ENCODE results near the gene CFL1.
A peak's percentile ranks its signal among the peaks of the same experiment; 100 is the strongest.
"Not testable (repeated sequence)": the region's sequence is repeated elsewhere in the genome, so short reads cannot be mapped to it uniquely, and the experiment has no call there.

Gene CFL1

GRCh38 chr11:65892661-65893317, 34.8 kb upstream of the CFL1 start:
- peak overlapping the region; percentile 87 for H3K27ac Mint-ChIP-seq
- H3K27me3 Mint-ChIP-seq = no peaks in the 10 kb centered on the region
- peak overlapping the region; percentile 89 for H3K4me3 Mint-ChIP-seq
- peaks cover 60% of the 10 kb centered on the region for H3K4me1 Mint-ChIP-seq (ENCODE audit: low read depth)
- H3K36me3 Mint-ChIP-seq = peaks cover 6% of the 10 kb centered on the region
- H3K9me3 Mint-ChIP-seq (ENCODE audit: low read depth) = no peaks in the 10 kb centered on the region

- not testable (repeated sequence) for H3K9me3 Mint-ChIP-seq (ENCODE audit: low read depth); H3K36me3 Mint-ChIP-seq; H3K27me3 Mint-ChIP-seq
- Mint-ChIP-seq H3K27ac (peak overlapping the region; percentile 87), H3K4me3 (peak overlapping the region; percentile 89), H3K4me1 (ENCODE audit: low read depth) (peaks cover 56% of the 10 kb centered on the region)
Measured at GRCh38 chr11:65892137-65892540, 34.2 kb upstream of the CFL1 start.

GRCh38 chr11:65891219-65892136, 33.5 kb upstream of the CFL1 start:
- Mint-ChIP-seq H3K27ac (peak overlapping the region; percentile 87), H3K9me3 (ENCODE audit: low read depth) (no peaks in the 10 kb centered on the region), H3K36me3 (peaks cover 6% of the 10 kb centered on the region), H3K27me3 (no peaks in the 10 kb centered on the region), H3K4me1 (ENCODE audit: low read depth) (peaks cover 59% of the 10 kb centered on the region), H3K4me3 (peak overlapping the region; percentile 89)

- Mint-ChIP-seq H3K27ac (peak within 1 kb of the TSS; percentile 95), H3K4me3 (peak within 1 kb of the TSS; percentile 97), H3K4me1 (ENCODE audit: low read depth) (peaks cover 52% of the 10 kb centered on the region), H3K27me3 (no peaks in the 10 kb centered on the region), H3K36me3 (peaks cover 6% of the 10 kb centered on the region), H3K9me3 (ENCODE audit: low read depth) (no peaks in the 10 kb centered on the region)
Measured at GRCh38 chr11:65890324-65891218, 32.6 kb upstream of the CFL1 start, which contains the start of gene CCDC85B. Gene CCDC85B, plus strand, starts transcription at chr11:65890673. Its CDS starts 111 bp downstream, at chr11:65890784.

- peaks cover 6% of the 10 kb centered on the region for H3K36me3 Mint-ChIP-seq
- peaks cover 48% of the 10 kb centered on the region for H3K4me1 Mint-ChIP-seq (ENCODE audit: low read depth)
- peak within 1 kb of the TSS; percentile 95 for H3K27ac Mint-ChIP-seq
- H3K27me3 Mint-ChIP-seq = no peaks in the 10 kb centered on the region
- no peaks in the 10 kb centered on the region for H3K9me3 Mint-ChIP-seq (ENCODE audit: low read depth)
- peak within 1 kb of the TSS; percentile 97 for H3K4me3 Mint-ChIP-seq
Measured at GRCh38 chr11:65888163-65888814, 30.3 kb upstream of the CFL1 start, which contains the start of gene FIBP. Gene FIBP, minus strand, starts transcription at chr11:65888471. Its CDS starts 53 bp downstream, at chr11:65888418.

DNA sequence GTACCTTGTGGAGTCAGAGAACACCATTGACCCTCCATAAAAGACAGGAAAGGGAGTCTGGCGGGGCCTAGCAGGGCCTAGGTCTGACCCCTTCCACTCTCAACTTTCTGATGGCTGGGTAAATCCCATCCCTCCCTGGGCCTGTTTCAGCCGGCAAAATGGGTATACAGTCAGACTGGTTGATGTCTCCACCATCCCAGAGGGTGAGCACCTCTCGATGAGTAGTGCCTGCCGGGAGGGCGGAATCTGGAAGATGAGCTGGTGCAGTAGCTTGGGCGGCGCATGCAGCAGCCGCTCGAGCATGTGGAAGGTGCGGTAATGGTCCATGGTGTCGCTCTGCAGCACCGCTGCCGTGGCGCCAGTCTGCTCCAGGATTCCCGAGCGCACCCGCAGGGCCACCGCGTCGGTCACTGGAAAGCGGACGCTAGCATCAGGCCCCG, 29.8 kb upstream of the CFL1 start:
- Mint-ChIP-seq H3K36me3 (peaks cover 6% of the 10 kb centered on the region), H3K4me1 (ENCODE audit: low read depth) (peaks cover 44% of the 10 kb centered on the region), H3K27ac (peak overlapping the region; percentile 95), H3K9me3 (ENCODE audit: low read depth) (no peaks in the 10 kb centered on the region), H3K27me3 (no peaks in the 10 kb centered on the region), H3K4me3 (peak overlapping the region; percentile 97)

- Mint-ChIP-seq H3K9me3 (ENCODE audit: low read depth) (no peaks in the 10 kb centered on the region), H3K4me3 (peak overlapping the region; percentile 97), H3K27me3 (no peaks in the 10 kb centered on the region), H3K27ac (peak overlapping the region; percentile 95), H3K36me3 (no peaks in the 10 kb centered on the region), H3K4me1 (ENCODE audit: low read depth) (peaks cover 39% of the 10 kb centered on the region)
Measured at GRCh38 chr11:65886826-65887722, 29.1 kb upstream of the CFL1 start.

DNA sequence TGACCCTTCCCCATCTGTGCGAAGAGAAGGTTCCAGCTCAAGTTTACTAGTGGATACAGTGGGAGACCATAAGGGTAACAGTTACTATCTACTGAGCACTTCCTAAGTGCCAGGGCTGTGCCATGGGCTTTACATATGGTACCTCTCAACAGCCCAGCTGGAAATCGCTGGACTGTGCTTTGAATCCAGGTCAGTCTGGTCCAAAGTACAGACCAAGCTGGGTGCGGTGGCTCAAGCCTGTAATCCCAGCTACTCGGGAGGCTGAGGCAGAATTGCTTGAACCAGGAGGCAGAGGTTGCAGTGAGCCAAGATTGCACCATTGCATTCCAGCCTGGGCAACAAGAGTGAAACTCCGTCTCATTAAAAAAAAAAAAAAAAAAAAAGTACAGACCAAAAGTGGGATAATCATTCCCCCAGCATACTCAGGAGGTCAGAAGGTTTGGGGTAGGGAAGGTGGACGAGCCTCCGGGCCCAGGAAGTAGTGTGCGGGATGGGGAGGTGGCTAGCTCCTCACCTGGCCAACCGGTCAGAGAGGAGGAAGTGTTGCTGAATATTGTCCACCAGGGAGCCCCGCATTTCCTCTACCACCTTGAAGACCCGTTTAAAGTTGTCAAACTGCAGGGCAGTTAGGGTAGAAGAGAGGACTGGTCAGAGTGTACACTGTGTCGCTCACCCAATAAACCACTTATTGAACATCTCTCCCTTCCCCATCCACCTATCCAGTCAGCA, 28.0 kb upstream of the CFL1 start:
- Mint-ChIP-seq H3K27me3 (no peaks in the 10 kb centered on the region), H3K36me3 (no peaks in the 10 kb centered on the region), H3K4me1 (ENCODE audit: low read depth) (peaks cover 43% of the 10 kb centered on the region), H3K4me3 (peak overlapping the region; percentile 97), H3K27ac (no peak overlapping the region), H3K9me3 (ENCODE audit: low read depth) (no peaks in the 10 kb centered on the region)

GRCh38 chr11:65885231-65885630, 27.3 kb upstream of the CFL1 start:
- no peaks in the 10 kb centered on the region for H3K27me3 Mint-ChIP-seq
- H3K27ac Mint-ChIP-seq = no peak overlapping the region
- H3K4me1 Mint-ChIP-seq (ENCODE audit: low read depth) = peaks cover 49% of the 10 kb centered on the region

DNA sequence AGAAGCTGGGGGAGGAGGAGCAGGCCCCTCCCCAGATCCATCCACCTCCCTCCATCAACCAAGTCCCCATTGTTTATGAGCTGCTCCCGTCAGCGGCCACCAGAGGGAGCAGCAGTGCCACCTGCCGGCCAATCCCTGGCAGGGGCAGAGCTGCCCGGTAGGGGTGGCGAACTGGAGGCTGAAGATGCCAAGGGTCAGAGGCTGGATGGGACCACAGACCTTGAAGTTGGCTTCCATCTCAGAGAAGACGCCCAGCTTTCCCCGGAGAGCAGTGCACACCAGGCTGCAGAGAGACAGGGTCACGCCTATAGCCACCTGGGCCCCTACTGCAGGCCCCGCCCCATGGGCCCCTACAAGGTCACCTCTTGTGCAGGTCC, 26.7 kb upstream of the CFL1 start:
- Mint-ChIP-seq H3K4me3 (no peak overlapping the region), H3K36me3 (no peaks in the 10 kb centered on the region), H3K27ac (peak overlapping the region; percentile 46), H3K4me1 (ENCODE audit: low read depth) (peaks cover 49% of the 10 kb centered on the region), H3K27me3 (no peaks in the 10 kb centered on the region), H3K9me3 (ENCODE audit: low read depth) (no peaks in the 10 kb centered on the region)

More at GRCh38 chr11:65885231-65885630, 27.3 kb upstream of the CFL1 start:
- H3K4me3 Mint-ChIP-seq = no peak overlapping the region
- no peaks in the 10 kb centered on the region for H3K9me3 Mint-ChIP-seq (ENCODE audit: low read depth)
- H3K36me3 Mint-ChIP-seq = no peaks in the 10 kb centered on the region

- H3K9me3 Mint-ChIP-seq (ENCODE audit: low read depth) = no peaks in the 10 kb centered on the region
- H3K36me3 Mint-ChIP-seq = no peaks in the 10 kb centered on the region
- H3K4me3 Mint-ChIP-seq = no peak overlapping the region
Measured at GRCh38 chr11:65883786-65884715, 26.1 kb upstream of the CFL1 start.

More at GRCh38 chr11:65883786-65884715, 26.1 kb upstream of the CFL1 start:
- H3K27ac Mint-ChIP-seq = no peak overlapping the region
- H3K4me1 Mint-ChIP-seq (ENCODE audit: low read depth) = peaks cover 49% of the 10 kb centered on the region
- H3K27me3 Mint-ChIP-seq = no peaks in the 10 kb centered on the region
